NT2/D1 (cell line): ENCODE measurements around the gene CRIP3.

Source experiments
- SUZ12 ChIP-seq: IDR thresholded peaks from 2 replicates; pipeline ENCODE4 v1.6.1; 2011; ENCODE audit not compliant: insufficient read length, insufficient read depth; ENCODE audit errors: extremely low read depth
- YY1 ChIP-seq: IDR thresholded peaks from 2 replicates; pipeline ENCODE4 v1.6.1; 2011; ENCODE audit not compliant: insufficient read length, insufficient read depth
- ZNF274 ChIP-seq: IDR thresholded peaks from 2 replicates; pipeline ENCODE4 v1.6.1; 2011; ENCODE audit warnings: mild to moderate bottlenecking, low read depth, low read length

DNA sequence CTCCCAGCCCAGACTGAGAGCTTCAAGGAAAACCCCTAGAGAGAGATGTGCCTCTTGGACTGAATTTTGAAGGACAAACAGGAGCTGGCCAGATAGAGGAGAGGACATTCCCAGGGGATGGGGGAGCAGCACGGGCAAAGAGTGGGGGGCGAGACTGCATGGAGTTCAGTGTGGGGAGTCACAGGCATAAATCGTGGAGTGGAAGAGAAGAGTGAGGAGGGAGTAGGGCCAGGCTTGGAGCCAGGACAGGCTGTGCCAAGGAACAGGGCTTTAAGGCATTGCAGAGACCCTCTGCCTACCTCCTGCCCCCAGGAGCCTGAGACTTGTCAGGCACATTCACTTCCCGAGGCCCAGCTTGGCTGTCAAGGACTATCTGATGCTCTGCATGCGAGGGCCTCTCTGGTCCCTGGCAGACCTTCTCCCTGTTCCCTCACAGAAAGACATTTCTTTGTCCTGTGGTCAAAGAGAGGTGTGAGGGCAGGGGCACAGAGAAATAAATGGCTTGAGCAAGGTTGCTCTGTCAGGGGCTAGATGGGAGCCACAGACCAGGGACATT is 15.8 kb downstream of the CRIP3 start:
- no peak for TF ChIP-seq YY1
- TF ChIP-seq ZNF274: no peak
- TF ChIP-seq SUZ12: no peak
